ENCODE results near the gene SYNRG. TPM values are rescaled to one million over a fixed set of nuclear protein-coding genes. Genes with fewer than 3 reads are reported as not detected.

The SYNRG gene
- total and polyA plus RNA-seq, 2 of the 13 experiments (the other 11 are each of a cell fraction or from before 2014, with no cell fraction given): 7.3 to 8.7 TPM

GRCh38 chr17:37643118-37643766 lies 34.0 kb upstream of the SYNRG start, which contains the start of gene DDX52 (continued):
- TF ChIP-seq TBX2 (CRISPR knock-in tag; IDR thresholded peaks at IDR 0.05; ENCODE audit: borderline replicate concordance) (peak; percentile 68), HOMEZ (CRISPR knock-in tag; IDR thresholded peaks at IDR 0.05; ENCODE audit: low read depth) (peak; percentile 32), SUZ12 (IDR thresholded peaks at IDR 0.05; ENCODE audit: low read depth, low read length) (no peak), ZNF841 (CRISPR knock-in tag; IDR thresholded peaks at IDR 0.05; ENCODE audit: borderline replicate concordance) (no peak), ZHX1 (CRISPR knock-in tag; IDR thresholded peaks at IDR 0.05; ENCODE audit: low read depth) (no peak), ZFP62 (CRISPR knock-in tag; IDR thresholded peaks at IDR 0.05) (no peak), MIXL1 (CRISPR knock-in tag; IDR thresholded peaks at IDR 0.05) (peak; percentile 70; the same call in 1 of the 2 replicates), ATF3 (CRISPR knock-in tag; IDR thresholded peaks at IDR 0.05) (no peak), HMG20A (CRISPR knock-in tag; IDR thresholded peaks at IDR 0.05; ENCODE audit: borderline replicate concordance) (0 out of 2 replicates have a peak, but pooled peaks have one; percentile 14), ISX (CRISPR knock-in tag; conservative IDR thresholded peaks at IDR 0.05) (no peak), ZNF549 (CRISPR knock-in tag; IDR thresholded peaks at IDR 0.05) (no peak), SAP130 (CRISPR knock-in tag; IDR thresholded peaks at IDR 0.05; ENCODE audit: low read depth) (peak; percentile 75; the same call in 1 of the 2 replicates), CERS6 (CRISPR knock-in tag; IDR thresholded peaks at IDR 0.05) (no peak), ZNF576 (CRISPR knock-in tag; IDR thresholded peaks at IDR 0.05) (no peak), FOXJ3 (CRISPR knock-in tag; IDR thresholded peaks at IDR 0.05; ENCODE audit: borderline replicate concordance) (no peak), ZNF207 (IDR thresholded peaks at IDR 0.05; ENCODE audit: borderline replicate concordance) (no peak), RORA (CRISPR knock-in tag; IDR thresholded peaks at IDR 0.05) (no peak), KDM3A (CRISPR knock-in tag; IDR thresholded peaks at IDR 0.05; ENCODE audit: low read depth) (no peak), HINFP (CRISPR knock-in tag; IDR thresholded peaks at IDR 0.05; ENCODE audit: low read depth) (no peak), CCDC6 (CRISPR knock-in tag; IDR thresholded peaks at IDR 0.05) (no peak), ZNF101 (CRISPR knock-in tag; IDR thresholded peaks at IDR 0.05; ENCODE audit: borderline replicate concordance, low read depth) (no peak), ZIK1 (CRISPR knock-in tag; IDR thresholded peaks at IDR 0.05; ENCODE audit: borderline replicate concordance, low read depth) (0 out of 2 replicates have a peak, but pooled peaks have one; percentile 55), ZNF607 (CRISPR knock-in tag; IDR thresholded peaks at IDR 0.05; ENCODE audit: borderline replicate concordance) (no peak; the same call in 1 of the 2 replicates), SMARCC2 (IDR thresholded peaks at IDR 0.05) (no peak)

Data from HepG2 (cell line).